Neuronal stem cell (in vitro differentiated cells): ENCODE data around the gene RPL35.

Experiments used
- DNase-seq: peaks from one replicate; pipeline ENCODE4 v3.0.0-alpha.2; 2013; ENCODE audit warnings: low spot score
- H2AFZ ChIP-seq: one replicate; pipeline ENCODE4 v1.6.1; 2013; ENCODE audit warnings: mild to moderate bottlenecking, low read length, inconsistent platforms
- H2AK5ac ChIP-seq: 2 replicates; pipeline ENCODE4 v1.6.1; 2013; ENCODE audit warnings: low read depth, mild to moderate bottlenecking, inconsistent platforms, low read length, moderate library complexity, mixed read lengths
- H2BK120ac ChIP-seq: 2 replicates; pipeline ENCODE4 v1.6.1; 2013; ENCODE audit warnings: low read depth, mild to moderate bottlenecking, inconsistent platforms, low read length, moderate library complexity, mixed read lengths
- H2BK12ac ChIP-seq: one replicate; pipeline ENCODE4 v1.6.1; 2013; ENCODE audit warnings: low read length, inconsistent platforms
- H2BK15ac ChIP-seq: 2 replicates; pipeline ENCODE4 v1.6.1; 2013; ENCODE audit warnings: mild to moderate bottlenecking, low read length, inconsistent platforms, mixed read lengths
- H2BK5ac ChIP-seq: one replicate; pipeline ENCODE4 v1.6.1; 2013; ENCODE audit warnings: inconsistent platforms, mild to moderate bottlenecking, low read length, moderate library complexity
- H3K14ac ChIP-seq: one replicate; pipeline ENCODE4 v1.6.1; 2013; ENCODE audit warnings: low read length, inconsistent platforms
- H3K18ac ChIP-seq: 2 replicates; pipeline ENCODE4 v1.6.1; 2013; ENCODE audit warnings: low read length, inconsistent platforms
- H3K23ac ChIP-seq: 2 replicates; pipeline ENCODE4 v1.6.1; 2013; ENCODE audit warnings: low read depth, mild to moderate bottlenecking, mixed read lengths, low read length, inconsistent platforms; ENCODE audit not compliant: poor library complexity
- H3K27ac ChIP-seq: replicated peaks from 3 replicates; pipeline ENCODE4 v1.5.1; 2013; ENCODE audit warnings: low read length, inconsistent platforms
- H3K27me3 ChIP-seq, 3 experiments: 2 replicates each; pipeline ENCODE4 v1.6.1; 2013; ENCODE audit warnings: low read length in 3 of 3, mild to moderate bottlenecking in 2 of 3, inconsistent platforms in 1 of 3, low read depth in 1 of 3, mixed read lengths in 1 of 3, moderate library complexity in 1 of 3; ENCODE audit not compliant: control insufficient read depth in 3 of 3, insufficient read depth in 3 of 3
- H3K36me3 ChIP-seq, 2 donors: replicated peaks in 1 of 2; 2 replicates each; pipeline ENCODE4 v1.6.1; 2013; ENCODE audit warnings: low read length in 2 of 2; ENCODE audit not compliant: control insufficient read depth in 2 of 2, insufficient read depth in 2 of 2
- H3K4ac ChIP-seq: 2 replicates; pipeline ENCODE4 v1.6.1; 2013; ENCODE audit warnings: inconsistent platforms, mild to moderate bottlenecking, low read length, moderate library complexity
- H3K4me1 ChIP-seq, 2 donors: 1 replicate in 1 of 2; 2 replicates in 1 of 2; pipeline ENCODE4 v1.6.1; 2013; ENCODE audit warnings: low read length in 2 of 2, low read depth in 1 of 2; ENCODE audit not compliant: control insufficient read depth in 2 of 2, insufficient read depth in 1 of 2
- H3K4me2 ChIP-seq: one replicate; pipeline ENCODE4 v1.6.1; 2013; ENCODE audit warnings: mild to moderate bottlenecking, low read length, inconsistent platforms; ENCODE audit not compliant: insufficient read depth, poor library complexity, severe bottlenecking
- H3K4me3 ChIP-seq, 2 donors: 2 replicates each; pipeline ENCODE4 v1.5.1; 2013; ENCODE audit warnings: low read length in 2 of 2, mild to moderate bottlenecking in 2 of 2, inconsistent platforms in 1 of 2, moderate library complexity in 1 of 2
- H3K79me1 ChIP-seq: one replicate; pipeline ENCODE4 v1.6.1; 2013; ENCODE audit warnings: low read depth, mild to moderate bottlenecking, inconsistent platforms, low read length, moderate library complexity
- H3K9ac ChIP-seq: one replicate; pipeline ENCODE4 v1.6.1; 2013; ENCODE audit warnings: mild to moderate bottlenecking, low read depth, low read length, inconsistent platforms; ENCODE audit not compliant: poor library complexity
- H3K9me3 ChIP-seq, 2 donors: replicated peaks in 1 of 2; 2 replicates each; pipeline versions ENCODE3 to v1.6.1; 2013; ENCODE audit warnings: low read length in 2 of 2, mild to moderate bottlenecking in 2 of 2, inconsistent platforms in 1 of 2, low read depth in 1 of 2, mixed read lengths in 1 of 2, moderate library complexity in 1 of 2; ENCODE audit not compliant: control insufficient read depth in 2 of 2, insufficient read depth in 1 of 2
- H4K8ac ChIP-seq: one replicate; pipeline ENCODE4 v1.6.1; 2013; ENCODE audit warnings: low read depth, mild to moderate bottlenecking, inconsistent platforms, low read length, moderate library complexity
- H4K91ac ChIP-seq: one replicate; pipeline ENCODE4 v1.6.1; 2013; ENCODE audit warnings: low read length, low read depth, mild to moderate bottlenecking, inconsistent platforms; ENCODE audit not compliant: poor library complexity
- WGBS, 2 donors: extraction: QIAGEN DNeasy Blood & Tissue Kit; methylation state at CpG; one replicate each; pipeline ENCODE4 v1.1.7; 2013; ENCODE audit warnings: missing lambda C conversion rate in 2 of 2, mixed read lengths in 1 of 2; ENCODE audit not compliant: insufficient read length in 2 of 2, insufficient replicate concordance in 1 of 2; ENCODE audit errors: extremely low coverage in 2 of 2; 5-methylcytosine and 5-hydroxymethylcytosine counted together

Gene RPL35

DNA sequence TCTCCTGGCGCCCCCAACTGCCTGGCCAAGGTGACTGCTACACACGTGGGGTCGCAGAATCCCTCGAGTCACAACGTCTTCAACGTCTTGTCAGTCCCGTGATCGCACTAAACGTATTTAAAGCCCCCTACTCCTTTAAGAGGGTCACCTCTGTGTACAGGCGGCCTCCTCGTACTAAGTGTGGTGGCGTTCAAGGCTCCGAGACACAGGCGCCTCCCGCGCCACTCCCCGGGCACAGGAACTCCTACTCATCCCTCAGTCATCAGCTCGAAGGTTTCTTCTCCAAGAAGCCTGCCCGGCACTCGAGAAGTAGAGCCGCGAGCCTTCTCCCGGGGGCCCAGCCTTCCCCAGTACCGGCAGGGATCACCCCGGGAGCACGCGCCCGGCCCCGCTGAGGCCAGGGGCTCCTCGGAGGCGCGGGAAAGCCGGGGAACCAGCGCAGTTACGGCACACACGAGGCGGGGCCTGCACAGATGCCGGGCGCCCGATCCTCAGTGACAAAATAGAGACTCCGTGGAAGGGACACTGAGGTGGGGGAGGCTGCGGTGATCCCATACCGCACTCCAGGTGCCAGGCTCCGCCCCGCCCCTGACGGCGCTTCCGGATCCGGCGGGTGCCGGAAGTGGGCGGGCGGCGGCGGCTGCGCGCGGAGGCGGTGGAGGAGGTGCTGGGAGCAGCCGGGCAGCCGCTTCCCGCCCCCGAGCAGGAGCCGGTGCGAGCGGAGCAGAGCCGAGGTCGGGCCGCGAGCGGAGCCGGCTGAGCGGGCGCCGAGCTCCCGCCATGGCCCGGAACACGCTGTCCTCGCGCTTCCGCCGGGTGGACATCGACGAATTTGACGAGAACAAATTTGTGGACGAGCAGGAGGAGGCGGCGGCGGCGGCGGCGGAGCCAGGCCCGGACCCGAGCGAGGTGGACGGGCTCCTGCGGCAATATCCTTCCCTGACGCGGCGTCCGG is 7.0 kb upstream of the RPL35 start:
- Histone ChIP-seq H2BK12ac (peak overlapping the region; percentile 86), H3K27me3 (no peaks in the 10 kb centered on the region), H3K36me3 (peaks cover 12 to 30% of the 10 kb centered on the region in 2 donors), H3K4ac (peak overlapping the region; percentile 20), H3K79me1 (peaks cover 14% of the 10 kb centered on the region), H2BK5ac (peak overlapping the region; percentile 91), H2AFZ (peak overlapping the region; percentile 90), H3K18ac (peak overlapping the region; percentile 94), H3K23ac (peak overlapping the region; percentile 99), H3K4me3 (peak overlapping the region; percentile 85 to 100), H3K14ac (peak overlapping the region; percentile 79), H3K9ac (peak overlapping the region; percentile 97), H4K8ac (peak overlapping the region; percentile 94), H2BK120ac (no peak overlapping the region), H3K4me2 (peak overlapping the region; percentile 95), H3K4me1 (peaks cover 10 to 11% of the 10 kb centered on the region in 2 donors), H3K27ac (peak overlapping the region; percentile 71), H3K9me3 (no peaks in the 10 kb centered on the region), H2BK15ac (no peak overlapping the region), H4K91ac (no peak overlapping the region), H2AK5ac (peak overlapping the region; percentile 94)
- WGBS, 2 donors: no CpG with 5 or more reads among the region's 101 CpGs
- DNase-seq: peak; percentile 72

DNA sequence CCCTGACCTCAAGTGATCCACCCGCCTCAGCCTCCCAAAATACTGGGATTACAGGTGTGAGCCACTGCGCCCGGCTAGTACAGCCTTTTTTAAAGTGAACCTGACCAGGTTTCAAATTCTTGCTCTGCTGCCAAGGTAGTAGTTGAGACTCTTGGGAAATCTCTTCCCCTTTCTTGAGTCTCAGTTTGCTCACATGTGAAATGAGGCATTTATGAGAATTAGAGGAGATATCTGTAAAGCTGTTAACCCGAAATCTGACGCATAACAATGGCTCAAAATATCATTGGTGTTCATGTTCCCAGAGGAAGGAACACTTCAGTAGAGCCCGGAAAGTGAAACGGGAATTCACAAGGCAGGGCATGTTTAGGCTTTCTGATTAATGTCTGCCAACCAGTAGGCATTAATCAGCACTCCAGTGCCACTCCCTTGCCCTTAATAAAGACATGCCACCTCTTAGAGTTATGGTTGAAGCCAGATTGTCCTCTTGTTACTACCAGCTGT is 1.7 kb upstream of the RPL35 start:
- H2AFZ ChIP-seq: no peak overlapping the region
- no peak overlapping the region for H3K9ac ChIP-seq
- no peaks in the 10 kb centered on the region for H3K27me3 ChIP-seq
- no peak overlapping the region for H3K4me2 ChIP-seq
- peaks cover 9 to 11% of the 10 kb centered on the region in 2 donors for H3K4me1 ChIP-seq
- no peak overlapping the region for H2BK15ac ChIP-seq
- no peak overlapping the region for H3K4ac ChIP-seq
- no peak overlapping the region for H4K8ac ChIP-seq
- H4K91ac ChIP-seq: no peak overlapping the region
- no peak overlapping the region for H3K27ac ChIP-seq
- no peak overlapping the region for H3K4me3 ChIP-seq
- peaks cover 14% of the 10 kb centered on the region for H3K79me1 ChIP-seq
- DNase-seq: no peak
- H3K36me3 ChIP-seq: peaks cover 25 to 29% of the 10 kb centered on the region in 2 donors
- no peak overlapping the region for H3K18ac ChIP-seq
- no peaks in the 10 kb centered on the region for H3K9me3 ChIP-seq
- no peak overlapping the region for H2BK12ac ChIP-seq
- H2AK5ac ChIP-seq: no peak overlapping the region
- no peak overlapping the region for H3K14ac ChIP-seq
- no peak overlapping the region for H3K23ac ChIP-seq
- H2BK120ac ChIP-seq: no peak overlapping the region
- no peak overlapping the region for H2BK5ac ChIP-seq
- no CpG with 5 or more reads among the region's 7 CpGs for WGBS, 2 donors

DNA sequence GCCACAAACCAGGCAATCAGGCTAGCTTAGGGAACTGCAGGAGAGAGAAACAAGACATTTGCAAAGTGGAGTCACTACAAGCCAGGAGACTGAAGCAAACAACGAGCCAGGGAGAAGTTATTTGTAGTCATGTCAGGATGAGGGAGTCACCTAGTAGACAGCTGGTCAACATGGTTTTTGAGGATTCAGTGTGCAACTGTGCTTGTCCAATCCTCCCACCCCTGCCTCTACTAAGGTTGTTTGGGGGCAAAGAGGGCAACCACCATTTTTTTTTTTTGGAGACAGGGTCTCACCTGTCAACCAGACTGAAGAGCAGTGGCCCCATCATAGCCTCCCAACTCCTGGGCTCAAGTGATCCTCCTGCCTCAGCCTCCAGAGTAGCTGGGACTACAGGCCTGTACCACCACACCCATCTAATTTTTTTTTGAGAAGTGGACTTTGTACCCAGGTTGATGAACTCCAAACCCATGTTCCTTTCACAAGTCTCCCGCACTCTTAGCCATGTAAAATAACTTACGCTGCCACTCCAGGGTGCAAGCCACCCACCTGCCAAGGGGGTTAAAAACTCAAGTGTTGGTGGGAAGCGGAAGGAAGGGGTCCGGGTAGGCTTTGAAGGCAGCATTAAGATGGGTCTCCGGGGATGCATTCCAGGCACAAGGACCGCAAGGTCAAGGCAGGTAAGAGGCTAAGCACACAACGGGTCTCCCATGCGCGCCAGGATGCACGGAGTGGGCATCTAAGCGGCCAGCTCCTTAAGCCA is 995 bp downstream of the RPL35 start:
- H3K27ac ChIP-seq: no peak overlapping the region
- peak overlapping the region; percentile 84 for H3K14ac ChIP-seq
- peaks cover 7 to 11% of the 10 kb centered on the region in 2 donors for H3K4me1 ChIP-seq
- H3K23ac ChIP-seq: peak overlapping the region; percentile 98
- H2AFZ ChIP-seq: no peak overlapping the region
- peak overlapping the region; percentile 99 for H2AK5ac ChIP-seq
- no peak overlapping the region for H2BK120ac ChIP-seq
- DNase-seq: no peak
- H3K9me3 ChIP-seq: no peaks in the 10 kb centered on the region
- no peak overlapping the region for H2BK5ac ChIP-seq
- peak overlapping the region; percentile 60 for H3K18ac ChIP-seq
- WGBS, 2 donors: no CpG with 5 or more reads among the region's 12 CpGs
- H3K4me3 ChIP-seq: peak overlapping the region; percentile 94 to 96
- peak overlapping the region; percentile 82 for H4K91ac ChIP-seq
- H4K8ac ChIP-seq: peak overlapping the region; percentile 78
- no peak overlapping the region for H2BK12ac ChIP-seq
- H3K79me1 ChIP-seq: peaks cover 12% of the 10 kb centered on the region
- no peak overlapping the region for H3K4ac ChIP-seq
- peak overlapping the region; percentile 80 for H3K4me2 ChIP-seq
- H3K27me3 ChIP-seq: no peaks in the 10 kb centered on the region
- peak overlapping the region; percentile 99 for H3K9ac ChIP-seq
- peaks cover 43 to 51% of the 10 kb centered on the region in 2 donors for H3K36me3 ChIP-seq
- no peak overlapping the region for H2BK15ac ChIP-seq
